Prostate gland (tissue), 2 donors: ENCODE results near the gene ACTN1. TPM values are rescaled to one million over a fixed set of nuclear protein-coding genes. Genes with fewer than 3 reads are reported as not detected.

ENCODE experiments used
- DNase-seq: peaks from one replicate; pipeline ENCODE4 v3.0.0-alpha.2; 2019; ENCODE audit warnings: low spot score
- H3K27ac ChIP-seq, 2 donors: fragments of 200-600 bp; sonication (generic); 2 replicates each; pipeline ENCODE4 v1.5.1; 2017 to 2019
- H3K27me3 ChIP-seq: fragments of 200-600 bp; sonication (generic); replicated peaks from 2 replicates; pipeline ENCODE4 v1.5.1; 2019; ENCODE audit not compliant: insufficient read depth
- H3K36me3 ChIP-seq, 2 donors: fragments of 200-600 bp; sonication (generic); 1 replicate in 1 of 2; 2 replicates in 1 of 2; pipeline versions ENCODE4 v1.5.1 to v1.8.1; 2017 to 2019
- H3K4me1 ChIP-seq: fragments of 200-600 bp; sonication (generic); replicated peaks from 2 replicates; pipeline ENCODE4 v1.5.1; 2019
- H3K4me3 ChIP-seq, 2 donors: fragments of 200-600 bp; sonication (generic); 2 replicates each; pipeline ENCODE4 v1.5.1; 2017 to 2019
- H3K9me3 ChIP-seq: fragments of 200-600 bp; sonication (generic); 2 replicates; pipeline ENCODE4 v1.5.1; 2017
- POLR2A ChIP-seq: fragments of 450-650 bp; IDR thresholded peaks from one replicate; pipeline ENCODE4 v1.6.1; 2016; ENCODE audit warnings: antibody characterized with exemption, mild to moderate bottlenecking
- POLR2AphosphoS5 ChIP-seq: sonication (generic); formaldehyde crosslinking; IDR thresholded peaks from one replicate; pipeline ENCODE4 v1.6.1; 2017; ENCODE audit warnings: antibody characterized with exemption
- WGBS: methylation state at CpG from one replicate; pipeline ENCODE4 v1.1.5; 2018; 5-methylcytosine and 5-hydroxymethylcytosine counted together
- intact Hi-C: fragments of 100-400 bp; cut with DNase I; formaldehyde crosslinking; loops from one replicate; pipeline ENCODE4 v1.14.2; 2022
- total RNA-seq, 2 donors: library from RNA; depleted of rRNA; stranded (reverse); fragments of >200 nt; gene quantifications; one replicate each; pipeline ENCODE4 v1.1.0, GENCODE V29; 2016
- TF ChIP-seq, protein P1 (sequence below), 4 experiments: fragments of 200-600 bp in 2 of 4; fragments of 450-650 bp in 2 of 4; sonication (generic) in 2 of 4; IDR thresholded peaks; 1 replicate in 3 of 4; 2 replicates in 1 of 4; pipeline ENCODE4 v1.5.1; 2016 to 2019; ENCODE audit warnings: antibody characterized with exemption in 4 of 4, mild to moderate bottlenecking in 2 of 4, moderate library complexity in 2 of 4

ACTN1 gene
- total RNA-seq, 2 donors from 2014 or later: 197 to 240 TPM

DNA sequence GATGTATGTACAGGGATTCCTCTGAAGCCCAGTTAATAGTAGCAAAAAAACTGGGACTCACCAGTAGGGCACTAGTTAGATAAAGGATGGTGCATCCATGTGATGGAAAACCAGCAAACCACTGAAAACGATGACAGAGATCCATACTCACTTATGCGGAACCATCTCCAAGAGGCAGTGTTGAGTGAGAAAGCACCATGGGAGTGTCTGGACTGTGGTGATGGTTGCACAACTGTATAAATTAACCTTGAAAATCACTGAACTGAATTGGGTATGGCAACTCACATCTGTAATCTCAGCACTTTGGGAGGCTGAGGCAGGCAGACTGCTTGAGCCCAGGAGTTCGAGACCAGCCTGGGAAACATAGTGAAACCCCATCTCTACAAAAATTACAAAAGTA, 132.6 kb downstream of the ACTN1 start:
- TF ChIP-seq POLR2A: no peak
- TF ChIP-seq, protein P1, sequence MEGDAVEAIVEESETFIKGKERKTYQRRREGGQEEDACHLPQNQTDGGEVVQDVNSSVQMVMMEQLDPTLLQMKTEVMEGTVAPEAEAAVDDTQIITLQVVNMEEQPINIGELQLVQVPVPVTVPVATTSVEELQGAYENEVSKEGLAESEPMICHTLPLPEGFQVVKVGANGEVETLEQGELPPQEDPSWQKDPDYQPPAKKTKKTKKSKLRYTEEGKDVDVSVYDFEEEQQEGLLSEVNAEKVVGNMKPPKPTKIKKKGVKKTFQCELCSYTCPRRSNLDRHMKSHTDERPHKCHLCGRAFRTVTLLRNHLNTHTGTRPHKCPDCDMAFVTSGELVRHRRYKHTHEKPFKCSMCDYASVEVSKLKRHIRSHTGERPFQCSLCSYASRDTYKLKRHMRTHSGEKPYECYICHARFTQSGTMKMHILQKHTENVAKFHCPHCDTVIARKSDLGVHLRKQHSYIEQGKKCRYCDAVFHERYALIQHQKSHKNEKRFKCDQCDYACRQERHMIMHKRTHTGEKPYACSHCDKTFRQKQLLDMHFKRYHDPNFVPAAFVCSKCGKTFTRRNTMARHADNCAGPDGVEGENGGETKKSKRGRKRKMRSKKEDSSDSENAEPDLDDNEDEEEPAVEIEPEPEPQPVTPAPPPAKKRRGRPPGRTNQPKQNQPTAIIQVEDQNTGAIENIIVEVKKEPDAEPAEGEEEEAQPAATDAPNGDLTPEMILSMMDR (IDR thresholded peaks at IDR 0.05): no peak
- no peak for TF ChIP-seq POLR2AphosphoS5
- Histone ChIP-seq H3K9me3 (no peaks in the 10 kb centered on the region), H3K27me3 (no peaks in the 10 kb centered on the region), H3K4me1 (no peaks in the 10 kb centered on the region), H3K36me3 (no peaks in the 10 kb centered on the region), H3K4me3 (no peak overlapping the region), H3K27ac (no peak overlapping the region)
- 84% methylated on average over 3 of the region's 3 CpGs for WGBS
- DNase-seq: no peak
- intact Hi-C loops: no loop called here

DNA sequence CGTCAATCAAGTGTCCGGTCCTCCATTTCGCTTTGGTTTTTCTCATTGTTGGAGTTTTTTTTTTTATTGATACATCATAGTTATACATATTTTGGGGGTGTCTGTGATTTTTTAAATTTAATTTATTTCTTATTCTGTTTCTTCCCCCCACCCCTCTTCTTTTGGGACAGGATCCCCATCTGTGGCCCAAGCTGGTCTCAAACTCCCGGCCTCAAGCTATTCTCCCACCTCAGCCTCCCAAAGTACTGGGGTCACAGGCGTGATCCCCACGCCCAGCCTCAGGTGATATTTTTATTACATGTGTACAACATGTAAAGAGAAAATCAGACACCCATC, 134.9 kb downstream of the ACTN1 start:
- no peaks in the 10 kb centered on the region for H3K27me3 ChIP-seq
- DNase-seq: no peak
- no peak overlapping the region for H3K27ac ChIP-seq
- intact Hi-C loops: loop anchor here (5.0 kb wide), 1 partner anchor 962 kb away; no protein-coding TSS in a partner anchor
- TF ChIP-seq, protein P1 (IDR thresholded peaks at IDR 0.05): no peak
- TF ChIP-seq POLR2A (no peak), POLR2AphosphoS5 (no peak)
- no peaks in the 10 kb centered on the region for H3K36me3 ChIP-seq
- H3K9me3 ChIP-seq: no peaks in the 10 kb centered on the region
- WGBS: 37% methylated on average over 6 of the region's 6 CpGs
- H3K4me1 ChIP-seq: no peaks in the 10 kb centered on the region
- no peak overlapping the region for H3K4me3 ChIP-seq

DNA sequence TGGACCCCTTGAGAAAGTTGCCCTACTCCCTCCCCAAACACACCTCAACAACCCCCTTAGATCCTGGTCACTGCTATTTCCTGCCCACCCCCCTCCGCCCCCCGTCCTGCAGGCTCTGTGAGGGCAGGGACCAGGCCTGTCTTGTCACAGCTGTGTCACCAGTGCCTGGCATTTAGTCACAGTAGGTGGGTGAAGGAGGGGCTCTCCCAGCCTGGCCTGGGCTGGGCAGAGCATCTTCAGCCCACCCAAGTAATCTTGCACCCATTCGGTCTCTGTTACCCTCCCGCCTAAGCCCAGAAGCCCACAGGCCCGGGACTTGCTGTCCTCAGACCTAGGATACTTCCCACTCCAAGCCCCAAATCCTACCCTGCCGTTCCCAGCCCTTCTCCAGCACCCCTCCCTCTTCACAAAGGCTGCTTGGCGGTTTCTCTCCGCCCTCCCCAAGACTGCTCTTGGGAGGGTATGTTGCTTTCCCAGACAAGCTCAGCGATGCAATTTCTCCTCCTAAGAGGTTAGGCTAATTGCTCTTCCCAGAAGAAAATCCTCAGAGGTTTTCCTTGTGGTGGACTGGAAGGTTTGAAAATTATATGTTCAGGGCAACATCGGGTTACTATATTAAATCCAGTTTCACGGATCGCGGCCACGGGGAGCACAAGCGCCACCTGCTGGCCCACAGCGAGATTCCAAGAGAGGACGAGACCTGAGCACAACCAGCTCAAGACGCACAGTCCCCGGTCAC, 135.5 kb downstream of the ACTN1 start:
- H3K4me3 ChIP-seq: no peak overlapping the region
- no peak overlapping the region for H3K27ac ChIP-seq
- peak; percentile 76 for DNase-seq
- no peaks in the 10 kb centered on the region for H3K27me3 ChIP-seq
- no peaks in the 10 kb centered on the region for H3K36me3 ChIP-seq
- H3K9me3 ChIP-seq: no peaks in the 10 kb centered on the region
- TF ChIP-seq POLR2AphosphoS5: peak; percentile 41
- no peak for TF ChIP-seq POLR2A
- TF ChIP-seq, protein P1 (IDR thresholded peaks at IDR 0.05): peak; percentile 61 to 82 (median 80)
- no peaks in the 10 kb centered on the region for H3K4me1 ChIP-seq
- 21% methylated on average over 19 of the region's 19 CpGs for WGBS
- intact Hi-C loops: loop anchor here (5.0 kb wide), 1 partner anchor 961 kb away; no protein-coding TSS in a partner anchor

DNA sequence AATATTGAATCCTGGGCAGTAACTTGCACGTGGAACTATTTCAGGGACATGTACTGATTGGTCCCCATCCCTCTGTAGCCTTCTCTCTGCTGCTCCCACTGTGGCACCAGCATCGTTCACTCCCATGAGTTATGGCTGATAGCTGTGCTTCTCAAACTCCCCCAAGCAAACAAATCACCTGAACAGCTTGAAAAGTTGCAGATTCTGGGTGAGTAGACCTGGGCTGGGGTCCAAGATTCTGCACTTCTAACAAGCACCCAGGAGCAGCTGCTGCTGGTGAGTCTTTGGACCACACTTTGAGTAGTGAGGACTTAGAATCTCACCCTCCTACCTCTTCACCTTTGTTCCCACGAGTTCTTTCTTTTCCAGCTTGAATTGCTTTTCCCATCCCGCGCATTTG, 136.8 kb downstream of the ACTN1 start:
- no peaks in the 10 kb centered on the region for H3K9me3 ChIP-seq
- no peak for DNase-seq
- no peak overlapping the region for H3K27ac ChIP-seq
- WGBS: 70% methylated on average over 5 of the region's 5 CpGs
- H3K27me3 ChIP-seq: no peaks in the 10 kb centered on the region
- intact Hi-C loops: loop anchor here (5.0 kb wide), 1 partner anchor 960 kb away; no protein-coding TSS in a partner anchor
- TF ChIP-seq POLR2AphosphoS5 (no peak), POLR2A (no peak)
- TF ChIP-seq, protein P1 (IDR thresholded peaks at IDR 0.05): no peak
- H3K36me3 ChIP-seq: no peaks in the 10 kb centered on the region
- H3K4me1 ChIP-seq: no peaks in the 10 kb centered on the region
- no peak overlapping the region for H3K4me3 ChIP-seq
